HEK293 (cell line): Measurements from ENCODE around the gene POU2AF1.

Experiments used
- GLIS2 ChIP-seq: fragments of 450-650 bp; formaldehyde crosslinking; IDR thresholded peaks from 2 replicates; pipeline ENCODE4 v1.5.1; 2016; ENCODE audit warnings: missing biosample characterization, missing genetic modification characterization
- HOXD13 ChIP-seq: sonication (generic); formaldehyde crosslinking; IDR thresholded peaks from 2 replicates; pipeline ENCODE4 v1.8.0; 2022; ENCODE audit warnings: missing genetic modification reagents, borderline replicate concordance
- KLF1 ChIP-seq: fragments of 450-650 bp; formaldehyde crosslinking; IDR thresholded peaks from 2 replicates; pipeline ENCODE4 v1.5.1; 2016; ENCODE audit warnings: missing biosample characterization, missing genetic modification characterization
- OSR2 ChIP-seq: fragments of 450-650 bp; formaldehyde crosslinking; IDR thresholded peaks from 2 replicates; pipeline ENCODE4 v1.5.1; 2016; ENCODE audit warnings: missing biosample characterization, missing genetic modification characterization
- TRIM28 ChIP-seq: IDR thresholded peaks from 2 replicates; pipeline ENCODE4 v1.6.1; 2011; ENCODE audit warnings: low read length, control low read depth, borderline replicate concordance
- YY1 ChIP-seq: fragments of 450-650 bp; formaldehyde crosslinking; IDR thresholded peaks from 2 replicates; pipeline ENCODE4 v1.5.1; 2018; ENCODE audit warnings: missing biosample characterization, missing genetic modification characterization
- ZBTB8A ChIP-seq: fragments of 450-650 bp; formaldehyde crosslinking; IDR thresholded peaks from 2 replicates; pipeline ENCODE4 v1.5.1; 2016; ENCODE audit warnings: missing biosample characterization, missing genetic modification characterization
- ZFP3 ChIP-seq: fragments of 450-650 bp; formaldehyde crosslinking; IDR thresholded peaks from 2 replicates; pipeline ENCODE4 v1.5.1; 2016; ENCODE audit warnings: low read depth, missing biosample characterization, missing genetic modification characterization
- ZIC2 ChIP-seq: fragments of 450-650 bp; formaldehyde crosslinking; IDR thresholded peaks from 2 replicates; pipeline ENCODE4 v1.5.1; 2016; ENCODE audit warnings: missing biosample characterization, missing genetic modification characterization
- ZNF146 ChIP-seq: fragments of 450-650 bp; formaldehyde crosslinking; IDR thresholded peaks from 2 replicates; pipeline ENCODE4 v1.5.1; 2016; ENCODE audit warnings: missing biosample characterization, missing genetic modification characterization
- ZNF202 ChIP-seq: fragments of 450-650 bp; formaldehyde crosslinking; IDR thresholded peaks from 2 replicates; pipeline ENCODE4 v1.5.1; 2016; ENCODE audit warnings: missing biosample characterization, missing genetic modification characterization, borderline replicate concordance
- ZNF239 ChIP-seq: fragments of 450-650 bp; formaldehyde crosslinking; IDR thresholded peaks from 2 replicates; pipeline ENCODE4 v1.5.1; 2016; ENCODE audit warnings: missing biosample characterization, missing genetic modification characterization
- ZNF266 ChIP-seq: fragments of 450-650 bp; formaldehyde crosslinking; IDR thresholded peaks from 2 replicates; pipeline ENCODE4 v1.5.1; 2016; ENCODE audit warnings: missing biosample characterization, missing genetic modification characterization, low read depth
- ZNF391 ChIP-seq: fragments of 450-650 bp; formaldehyde crosslinking; IDR thresholded peaks from 2 replicates; pipeline ENCODE4 v1.5.1; 2016; ENCODE audit warnings: low read depth, missing biosample characterization, missing genetic modification characterization, borderline replicate concordance
- ZNF423 ChIP-seq: fragments of 450-650 bp; formaldehyde crosslinking; IDR thresholded peaks from 2 replicates; pipeline ENCODE4 v1.5.1; 2016; ENCODE audit warnings: missing biosample characterization, missing genetic modification characterization
- ZNF473 ChIP-seq: fragments of 450-650 bp; formaldehyde crosslinking; IDR thresholded peaks from 2 replicates; pipeline ENCODE4 v1.5.1; 2017; ENCODE audit warnings: missing biosample characterization, missing genetic modification characterization
- ZNF548 ChIP-seq: fragments of 450-650 bp; formaldehyde crosslinking; IDR thresholded peaks from 2 replicates; pipeline ENCODE4 v1.5.1; 2016; ENCODE audit warnings: missing biosample characterization, missing genetic modification characterization
- ZNF596 ChIP-seq: fragments of 450-650 bp; IDR thresholded peaks from 2 replicates; pipeline ENCODE4 v1.5.0; 2018; ENCODE audit warnings: missing biosample characterization, mild to moderate bottlenecking, missing genetic modification characterization, moderate library complexity
- ZNF621 ChIP-seq: fragments of 450-650 bp; formaldehyde crosslinking; IDR thresholded peaks from 2 replicates; pipeline ENCODE4 v1.5.1; 2017; ENCODE audit warnings: missing biosample characterization, missing genetic modification characterization
- ZNF623 ChIP-seq: fragments of 450-650 bp; formaldehyde crosslinking; IDR thresholded peaks from 2 replicates; pipeline ENCODE4 v1.5.1; 2016; ENCODE audit warnings: missing biosample characterization, missing genetic modification characterization
- ZNF626 ChIP-seq: fragments of 450-650 bp; sonication (Bioruptor Pico); formaldehyde crosslinking; IDR thresholded peaks from 2 replicates; pipeline ENCODE4 v1.5.1; 2018; ENCODE audit warnings: missing biosample characterization, missing genetic modification characterization, inconsistent platforms
- ZNF791 ChIP-seq: fragments of 450-650 bp; formaldehyde crosslinking; IDR thresholded peaks from 2 replicates; pipeline ENCODE4 v1.5.1; 2016; ENCODE audit warnings: missing biosample characterization, missing genetic modification characterization
- TF ChIP-seq, protein P1 (sequence below): fragments of 450-650 bp; formaldehyde crosslinking; IDR thresholded peaks from 2 replicates; pipeline ENCODE4 v1.5.1; 2016; ENCODE audit warnings: missing biosample characterization, missing genetic modification characterization, borderline replicate concordance
- TF ChIP-seq, protein P2 (sequence below): fragments of 450-650 bp; formaldehyde crosslinking; IDR thresholded peaks from 2 replicates; pipeline ENCODE4 v1.5.1; 2016; ENCODE audit warnings: missing biosample characterization, missing genetic modification characterization
- TF ChIP-seq, protein P3 (sequence below): sonication (generic); formaldehyde crosslinking; IDR thresholded peaks from 2 replicates; pipeline ENCODE4 v1.8.1; 2022; ENCODE audit warnings: mild to moderate bottlenecking, moderate library complexity, missing genetic modification reagents
- TF ChIP-seq, protein P4 (sequence below): fragments of 450-650 bp; formaldehyde crosslinking; IDR thresholded peaks from 2 replicates; pipeline ENCODE4 v1.5.0; 2017; ENCODE audit warnings: missing biosample characterization, missing genetic modification characterization, borderline replicate concordance
- TF ChIP-seq, protein P5 (sequence below): fragments of 450-650 bp; formaldehyde crosslinking; IDR thresholded peaks from 2 replicates; pipeline ENCODE4 v1.5.1; 2016; ENCODE audit warnings: missing biosample characterization, missing genetic modification characterization

Gene POU2AF1

DNA sequence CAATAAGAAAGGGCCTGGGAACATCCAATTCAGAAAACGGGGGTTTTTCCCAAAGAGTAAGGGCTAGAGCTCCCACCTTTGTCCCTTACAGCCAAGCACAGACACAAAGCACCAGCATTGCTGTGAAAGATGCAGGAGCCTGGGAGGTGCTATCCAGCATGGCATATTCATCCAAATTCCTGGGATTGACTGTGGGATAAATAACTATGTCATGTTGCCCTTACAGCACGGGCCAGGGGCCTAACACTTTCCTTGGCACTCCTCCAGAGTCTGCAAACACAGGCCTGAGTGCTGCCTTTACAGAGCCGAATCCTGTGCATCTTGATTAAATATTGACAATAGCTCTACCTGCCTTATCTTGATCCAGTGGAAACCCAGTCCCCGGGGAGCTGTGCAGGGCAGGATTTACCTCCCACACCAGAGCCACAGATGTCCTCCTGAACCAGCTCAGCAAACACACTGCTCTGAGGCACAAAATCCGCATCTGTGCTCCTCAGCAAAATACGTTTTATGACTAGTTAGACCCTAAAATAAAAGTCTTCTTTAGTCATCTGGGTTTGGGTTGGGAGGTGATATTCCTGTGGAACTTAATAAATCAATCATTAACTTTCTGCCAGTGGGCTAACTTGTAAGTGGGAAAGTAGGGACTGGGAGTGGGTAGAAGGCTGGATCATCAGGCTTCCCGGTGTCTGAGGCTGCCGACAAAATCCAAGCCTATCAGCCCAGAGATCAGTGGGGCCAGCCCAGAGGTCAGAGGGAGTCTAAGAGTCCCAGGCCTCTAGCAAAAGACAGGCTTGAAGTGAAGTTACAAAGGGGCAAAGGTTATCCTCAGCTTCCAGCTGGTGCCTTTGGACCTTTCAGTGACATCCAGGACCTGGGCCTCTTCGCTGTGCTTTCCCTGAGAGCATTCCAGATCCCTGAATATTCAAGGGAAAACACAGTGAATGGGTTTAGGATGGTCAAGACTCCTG, 44.3 kb downstream of the POU2AF1 start (continued):
- TF ChIP-seq, protein P1, sequence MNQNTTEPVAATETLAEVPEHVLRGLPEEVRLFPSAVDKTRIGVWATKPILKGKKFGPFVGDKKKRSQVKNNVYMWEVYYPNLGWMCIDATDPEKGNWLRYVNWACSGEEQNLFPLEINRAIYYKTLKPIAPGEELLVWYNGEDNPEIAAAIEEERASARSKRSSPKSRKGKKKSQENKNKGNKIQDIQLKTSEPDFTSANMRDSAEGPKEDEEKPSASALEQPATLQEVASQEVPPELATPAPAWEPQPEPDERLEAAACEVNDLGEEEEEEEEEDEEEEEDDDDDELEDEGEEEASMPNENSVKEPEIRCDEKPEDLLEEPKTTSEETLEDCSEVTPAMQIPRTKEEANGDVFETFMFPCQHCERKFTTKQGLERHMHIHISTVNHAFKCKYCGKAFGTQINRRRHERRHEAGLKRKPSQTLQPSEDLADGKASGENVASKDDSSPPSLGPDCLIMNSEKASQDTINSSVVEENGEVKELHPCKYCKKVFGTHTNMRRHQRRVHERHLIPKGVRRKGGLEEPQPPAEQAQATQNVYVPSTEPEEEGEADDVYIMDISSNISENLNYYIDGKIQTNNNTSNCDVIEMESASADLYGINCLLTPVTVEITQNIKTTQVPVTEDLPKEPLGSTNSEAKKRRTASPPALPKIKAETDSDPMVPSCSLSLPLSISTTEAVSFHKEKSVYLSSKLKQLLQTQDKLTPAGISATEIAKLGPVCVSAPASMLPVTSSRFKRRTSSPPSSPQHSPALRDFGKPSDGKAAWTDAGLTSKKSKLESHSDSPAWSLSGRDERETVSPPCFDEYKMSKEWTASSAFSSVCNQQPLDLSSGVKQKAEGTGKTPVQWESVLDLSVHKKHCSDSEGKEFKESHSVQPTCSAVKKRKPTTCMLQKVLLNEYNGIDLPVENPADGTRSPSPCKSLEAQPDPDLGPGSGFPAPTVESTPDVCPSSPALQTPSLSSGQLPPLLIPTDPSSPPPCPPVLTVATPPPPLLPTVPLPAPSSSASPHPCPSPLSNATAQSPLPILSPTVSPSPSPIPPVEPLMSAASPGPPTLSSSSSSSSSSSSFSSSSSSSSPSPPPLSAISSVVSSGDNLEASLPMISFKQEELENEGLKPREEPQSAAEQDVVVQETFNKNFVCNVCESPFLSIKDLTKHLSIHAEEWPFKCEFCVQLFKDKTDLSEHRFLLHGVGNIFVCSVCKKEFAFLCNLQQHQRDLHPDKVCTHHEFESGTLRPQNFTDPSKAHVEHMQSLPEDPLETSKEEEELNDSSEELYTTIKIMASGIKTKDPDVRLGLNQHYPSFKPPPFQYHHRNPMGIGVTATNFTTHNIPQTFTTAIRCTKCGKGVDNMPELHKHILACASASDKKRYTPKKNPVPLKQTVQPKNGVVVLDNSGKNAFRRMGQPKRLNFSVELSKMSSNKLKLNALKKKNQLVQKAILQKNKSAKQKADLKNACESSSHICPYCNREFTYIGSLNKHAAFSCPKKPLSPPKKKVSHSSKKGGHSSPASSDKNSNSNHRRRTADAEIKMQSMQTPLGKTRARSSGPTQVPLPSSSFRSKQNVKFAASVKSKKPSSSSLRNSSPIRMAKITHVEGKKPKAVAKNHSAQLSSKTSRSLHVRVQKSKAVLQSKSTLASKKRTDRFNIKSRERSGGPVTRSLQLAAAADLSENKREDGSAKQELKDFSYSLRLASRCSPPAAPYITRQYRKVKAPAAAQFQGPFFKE (tag by site-specific recombination): no peak
- TF ChIP-seq, protein P2, sequence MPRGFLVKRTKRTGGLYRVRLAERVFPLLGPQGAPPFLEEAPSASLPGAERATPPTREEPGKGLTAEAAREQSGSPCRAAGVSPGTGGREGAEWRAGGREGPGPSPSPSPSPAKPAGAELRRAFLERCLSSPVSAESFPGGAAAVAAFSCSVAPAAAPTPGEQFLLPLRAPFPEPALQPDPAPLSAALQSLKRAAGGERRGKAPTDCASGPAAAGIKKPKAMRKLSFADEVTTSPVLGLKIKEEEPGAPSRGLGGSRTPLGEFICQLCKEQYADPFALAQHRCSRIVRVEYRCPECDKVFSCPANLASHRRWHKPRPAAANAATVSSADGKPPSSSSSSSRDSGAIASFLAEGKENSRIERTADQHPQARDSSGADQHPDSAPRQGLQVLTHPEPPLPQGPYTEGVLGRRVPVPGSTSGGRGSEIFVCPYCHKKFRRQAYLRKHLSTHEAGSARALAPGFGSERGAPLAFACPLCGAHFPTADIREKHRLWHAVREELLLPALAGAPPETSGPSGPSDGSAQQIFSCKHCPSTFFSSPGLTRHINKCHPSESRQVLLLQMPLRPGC: no peak
- TF ChIP-seq ZNF623 (no peak), ZNF146 (no peak), TRIM28 (peak; percentile 55; the same call in 1 of the 2 replicates), GLIS2 (no peak), ZNF548 (tag by site-specific recombination) (no peak), YY1 (tag by site-specific recombination) (no peak), ZBTB8A (no peak), ZFP3 (tag by site-specific recombination) (no peak), KLF1 (no peak), ZNF473 (tag by site-specific recombination) (no peak), OSR2 (tag by site-specific recombination) (peak; percentile 37; the same call in 1 of the 2 replicates), ZNF266 (tag by site-specific recombination) (no peak), ZNF239 (tag by site-specific recombination) (no peak), ZNF423 (tag by site-specific recombination) (0 out of 2 replicates have a peak, but pooled peaks have one; percentile 41), ZNF791 (tag by site-specific recombination) (no peak), ZNF596 (tag by site-specific recombination) (no peak), ZNF621 (tag by site-specific recombination) (no peak), ZIC2 (tag by site-specific recombination) (no peak), ZNF202 (tag by site-specific recombination) (no peak), ZNF626 (tag by site-specific recombination) (no peak), ZNF391 (tag by site-specific recombination) (no peak), HOXD13 (CRISPR knock-in tag) (no peak)
- TF ChIP-seq, protein P3, sequence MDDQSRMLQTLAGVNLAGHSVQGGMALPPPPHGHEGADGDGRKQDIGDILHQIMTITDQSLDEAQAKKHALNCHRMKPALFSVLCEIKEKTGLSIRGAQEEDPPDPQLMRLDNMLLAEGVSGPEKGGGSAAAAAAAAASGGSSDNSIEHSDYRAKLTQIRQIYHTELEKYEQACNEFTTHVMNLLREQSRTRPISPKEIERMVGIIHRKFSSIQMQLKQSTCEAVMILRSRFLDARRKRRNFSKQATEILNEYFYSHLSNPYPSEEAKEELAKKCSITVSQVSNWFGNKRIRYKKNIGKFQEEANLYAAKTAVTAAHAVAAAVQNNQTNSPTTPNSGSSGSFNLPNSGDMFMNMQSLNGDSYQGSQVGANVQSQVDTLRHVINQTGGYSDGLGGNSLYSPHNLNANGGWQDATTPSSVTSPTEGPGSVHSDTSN: no peak
- TF ChIP-seq, protein P4, sequence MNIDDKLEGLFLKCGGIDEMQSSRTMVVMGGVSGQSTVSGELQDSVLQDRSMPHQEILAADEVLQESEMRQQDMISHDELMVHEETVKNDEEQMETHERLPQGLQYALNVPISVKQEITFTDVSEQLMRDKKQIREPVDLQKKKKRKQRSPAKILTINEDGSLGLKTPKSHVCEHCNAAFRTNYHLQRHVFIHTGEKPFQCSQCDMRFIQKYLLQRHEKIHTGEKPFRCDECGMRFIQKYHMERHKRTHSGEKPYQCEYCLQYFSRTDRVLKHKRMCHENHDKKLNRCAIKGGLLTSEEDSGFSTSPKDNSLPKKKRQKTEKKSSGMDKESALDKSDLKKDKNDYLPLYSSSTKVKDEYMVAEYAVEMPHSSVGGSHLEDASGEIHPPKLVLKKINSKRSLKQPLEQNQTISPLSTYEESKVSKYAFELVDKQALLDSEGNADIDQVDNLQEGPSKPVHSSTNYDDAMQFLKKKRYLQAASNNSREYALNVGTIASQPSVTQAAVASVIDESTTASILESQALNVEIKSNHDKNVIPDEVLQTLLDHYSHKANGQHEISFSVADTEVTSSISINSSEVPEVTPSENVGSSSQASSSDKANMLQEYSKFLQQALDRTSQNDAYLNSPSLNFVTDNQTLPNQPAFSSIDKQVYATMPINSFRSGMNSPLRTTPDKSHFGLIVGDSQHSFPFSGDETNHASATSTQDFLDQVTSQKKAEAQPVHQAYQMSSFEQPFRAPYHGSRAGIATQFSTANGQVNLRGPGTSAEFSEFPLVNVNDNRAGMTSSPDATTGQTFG (tag by site-specific recombination): no peak
- TF ChIP-seq, protein P5, sequence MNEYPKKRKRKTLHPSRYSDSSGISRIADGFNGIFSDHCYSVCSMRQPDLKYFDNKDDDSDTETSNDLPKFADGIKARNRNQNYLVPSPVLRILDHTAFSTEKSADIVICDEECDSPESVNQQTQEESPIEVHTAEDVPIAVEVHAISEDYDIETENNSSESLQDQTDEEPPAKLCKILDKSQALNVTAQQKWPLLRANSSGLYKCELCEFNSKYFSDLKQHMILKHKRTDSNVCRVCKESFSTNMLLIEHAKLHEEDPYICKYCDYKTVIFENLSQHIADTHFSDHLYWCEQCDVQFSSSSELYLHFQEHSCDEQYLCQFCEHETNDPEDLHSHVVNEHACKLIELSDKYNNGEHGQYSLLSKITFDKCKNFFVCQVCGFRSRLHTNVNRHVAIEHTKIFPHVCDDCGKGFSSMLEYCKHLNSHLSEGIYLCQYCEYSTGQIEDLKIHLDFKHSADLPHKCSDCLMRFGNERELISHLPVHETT (tag by site-specific recombination): no peak
